IMR-90 (cell line): ENCODE results near the gene BPIFB1.

Source experiments
- BHLHE40 ChIP-seq: fragments of 150-350 bp; IDR thresholded peaks from 2 replicates; pipeline ENCODE4 v1.6.1; 2016; ENCODE audit warnings: mild to moderate bottlenecking, low read depth, low read length
- CEBPB ChIP-seq: IDR thresholded peaks from 2 replicates; pipeline ENCODE4 v1.6.1; 2012; ENCODE audit warnings: low read depth, low read length, improper control_type of control experiment
- CTCF ChIP-seq: conservative IDR thresholded peaks from 2 replicates; pipeline ENCODE4 v1.5.1; 2012; ENCODE audit warnings: mild to moderate bottlenecking, low read depth, low read length, improper control_type of control experiment
- ELK1 ChIP-seq: fragments of 150-350 bp; IDR thresholded peaks from 2 replicates; pipeline ENCODE4 v1.6.1; 2016; ENCODE audit warnings: low read depth, mild to moderate bottlenecking, low read length, moderate library complexity, borderline replicate concordance
- MAFK ChIP-seq: IDR thresholded peaks from 2 replicates; pipeline ENCODE4 v1.6.1; 2012; ENCODE audit warnings: low read depth, low read length, improper control_type of control experiment
- MAZ ChIP-seq: IDR thresholded peaks from 2 replicates; pipeline ENCODE4 v1.6.1; 2012; ENCODE audit warnings: low read depth, mild to moderate bottlenecking, low read length, improper control_type of control experiment, moderate library complexity, borderline replicate concordance
- NFE2L2 ChIP-seq: fragments of 150-350 bp; IDR thresholded peaks from 2 replicates; pipeline ENCODE4 v1.6.1; 2016; ENCODE audit warnings: low read depth, mild to moderate bottlenecking, low read length
- POLR2A ChIP-seq: IDR thresholded peaks from 2 replicates; pipeline ENCODE4 v1.6.1; 2012; ENCODE audit warnings: mild to moderate bottlenecking, low read depth, low read length
- RAD21 ChIP-seq: IDR thresholded peaks from 2 replicates; pipeline ENCODE4 v1.6.1; 2012; ENCODE audit warnings: low read length, improper control_type of control experiment
- RCOR1 ChIP-seq: IDR thresholded peaks from 2 replicates; pipeline ENCODE4 v1.6.1; 2012; ENCODE audit warnings: mild to moderate bottlenecking, low read length, improper control_type of control experiment; ENCODE audit not compliant: insufficient replicate concordance
- RFX5 ChIP-seq: IDR thresholded peaks from 2 replicates; pipeline ENCODE4 v1.8.0; 2012; ENCODE audit warnings: low read depth, mild to moderate bottlenecking, low read length, moderate library complexity
- USF2 ChIP-seq: fragments of 150-350 bp; IDR thresholded peaks from 2 replicates; pipeline ENCODE4 v1.6.1; 2017; ENCODE audit warnings: mild to moderate bottlenecking, antibody characterized with exemption, low read length, low read depth

- TF ChIP-seq CTCF (no peak), MAFK (no peak), USF2 (no peak), NFE2L2 (no peak), RAD21 (no peak), RFX5 (no peak), CEBPB (no peak), POLR2A (no peak), ELK1 (no peak), MAZ (no peak), BHLHE40 (no peak), RCOR1 (no peak)
These were observed 33.3 kb downstream of the BPIFB1 start for GRCh38 chr20:33316343-33316742.
